ENCODE measurements around the gene RABAC1. TPM values are rescaled to one million over a fixed set of nuclear protein-coding genes. Genes with fewer than 3 reads are reported as not detected.
A peak's percentile ranks its signal among the peaks of the same experiment; 100 is the strongest.

Gene RABAC1
- total and polyA plus RNA-seq, 5 donors from 2014 or later = 94.0 to 261 (median 222) TPM

GRCh38 chr19:41925208-41926003 lies 33.7 kb downstream of the RABAC1 start:
- Mint-ChIP-seq H3K36me3 (no peaks in the 10 kb centered on the region), H3K4me3 (no peak overlapping the region), H3K4me1 (peaks cover 0 to 36% (median 20%) of the 10 kb centered on the region in 4 donors), H3K9me3 (peaks cover 0 to 6% (median 0%) of the 10 kb centered on the region in 7 donors), H3K27ac (no peak overlapping the region), H3K27me3 (peaks cover 19% of the 10 kb centered on the region)
- Histone ChIP-seq H3K27me3 (ENCODE audit: control insufficient read depth, insufficient read depth, low read length) (peaks cover 4% of the 10 kb centered on the region), H3K27ac (ENCODE audit: insufficient read depth, low read length, poor library complexity, severe bottlenecking) (no peak overlapping the region), H3K4me1 (ENCODE audit: control insufficient read depth, insufficient read depth, low read length, poor library complexity, severe bottlenecking) (peaks cover 28% of the 10 kb centered on the region), H3K9me3 (ENCODE audit: control insufficient read depth in 2 of 2, low read length in 2 of 2) (no peaks in the 10 kb centered on the region), H3K36me3 (ENCODE audit: control insufficient read depth, insufficient read depth, low read length) (no peaks in the 10 kb centered on the region), H3K4me3 (ENCODE audit: low read depth, low read length) (no peak overlapping the region)
- no peak for ATAC-seq (ENCODE audit: low read depth in 2 of 2)
- no peak for DNase-seq

- H3K36me3 Mint-ChIP-seq = no peaks in the 10 kb centered on the region
- no peak overlapping the region for H3K27ac ChIP-seq (ENCODE audit: insufficient read depth, low read length, poor library complexity, severe bottlenecking)
- no peaks in the 10 kb centered on the region for H3K27me3 ChIP-seq (ENCODE audit: control insufficient read depth, insufficient read depth, low read length)
- no peak overlapping the region for H3K4me3 Mint-ChIP-seq
- H3K27me3 Mint-ChIP-seq = peaks cover 12% of the 10 kb centered on the region
- no peaks in the 10 kb centered on the region for H3K36me3 ChIP-seq (ENCODE audit: control insufficient read depth, insufficient read depth, low read length)
- no peak for DNase-seq
- H3K27ac Mint-ChIP-seq = no peak overlapping the region
- H3K4me1 ChIP-seq (ENCODE audit: control insufficient read depth, insufficient read depth, low read length, poor library complexity, severe bottlenecking) = peaks cover 22% of the 10 kb centered on the region
- no peaks in the 10 kb centered on the region for H3K9me3 ChIP-seq (ENCODE audit: control insufficient read depth in 2 of 2, low read length in 2 of 2)
- no peak for ATAC-seq (ENCODE audit: low read depth in 2 of 2)
- H3K9me3 Mint-ChIP-seq = peaks cover 0 to 6% (median 0%) of the 10 kb centered on the region in 7 donors
- no peak overlapping the region for H3K4me3 ChIP-seq (ENCODE audit: low read depth, low read length)
- peaks cover 0 to 26% (median 15%) of the 10 kb centered on the region in 4 donors for H3K4me1 Mint-ChIP-seq
Observed at GRCh38 chr19:41924151-41925145, 34.7 kb downstream of the RABAC1 start.

- DNase-seq = no peak
- no peak overlapping the region for H3K27ac ChIP-seq (ENCODE audit: insufficient read depth, low read length, poor library complexity, severe bottlenecking)
- peaks cover 10% of the 10 kb centered on the region for H3K4me1 ChIP-seq (ENCODE audit: control insufficient read depth, insufficient read depth, low read length, poor library complexity, severe bottlenecking)
- peak overlapping the region in 2 of 3 donors; percentile 27 to 82 for H3K27ac Mint-ChIP-seq
- H3K9me3 ChIP-seq (ENCODE audit: control insufficient read depth in 2 of 2, low read length in 2 of 2) = no peaks in the 10 kb centered on the region
- H3K9me3 Mint-ChIP-seq = peaks cover 0 to 5% (median 0%) of the 10 kb centered on the region in 7 donors
- no peak overlapping the region for H3K4me3 ChIP-seq (ENCODE audit: low read depth, low read length)
- peak overlapping the region in 2 of 4 donors; percentile 2 to 39 for H3K4me3 Mint-ChIP-seq
- H3K4me1 Mint-ChIP-seq = peaks cover 0 to 19% (median 7%) of the 10 kb centered on the region in 4 donors
- no peaks in the 10 kb centered on the region for H3K27me3 ChIP-seq (ENCODE audit: control insufficient read depth, insufficient read depth, low read length)
- no peaks in the 10 kb centered on the region for H3K36me3 ChIP-seq (ENCODE audit: control insufficient read depth, insufficient read depth, low read length)
- no peak for ATAC-seq (ENCODE audit: low read depth in 2 of 2)
- no peaks in the 10 kb centered on the region for H3K36me3 Mint-ChIP-seq
- H3K27me3 Mint-ChIP-seq = peaks cover 12% of the 10 kb centered on the region
Observed at GRCh38 chr19:41923045-41923788, 35.9 kb downstream of the RABAC1 start.

GRCh38 chr19:41922585-41922984 lies 36.5 kb downstream of the RABAC1 start:
- peaks cover 0 to 3% (median 0%) of the 10 kb centered on the region in 7 donors for H3K9me3 Mint-ChIP-seq
- no peaks in the 10 kb centered on the region for H3K36me3 ChIP-seq (ENCODE audit: control insufficient read depth, insufficient read depth, low read length)
- peak overlapping the region in 1 of 3 donors; percentile 16 for H3K27ac Mint-ChIP-seq
- H3K27me3 Mint-ChIP-seq = peaks cover 12% of the 10 kb centered on the region
- H3K4me3 ChIP-seq (ENCODE audit: low read depth, low read length) = no peak overlapping the region
- H3K27ac ChIP-seq (ENCODE audit: insufficient read depth, low read length, poor library complexity, severe bottlenecking) = no peak overlapping the region
- no peaks in the 10 kb centered on the region for H3K27me3 ChIP-seq (ENCODE audit: control insufficient read depth, insufficient read depth, low read length)
- no peaks in the 10 kb centered on the region for H3K9me3 ChIP-seq (ENCODE audit: control insufficient read depth in 2 of 2, low read length in 2 of 2)
- peaks cover 3% of the 10 kb centered on the region for H3K4me1 ChIP-seq (ENCODE audit: control insufficient read depth, insufficient read depth, low read length, poor library complexity, severe bottlenecking)
- no peak for DNase-seq
- H3K4me3 Mint-ChIP-seq = no peak overlapping the region
- H3K4me1 Mint-ChIP-seq = peaks cover 0 to 17% (median 7%) of the 10 kb centered on the region in 4 donors
- no peaks in the 10 kb centered on the region for H3K36me3 Mint-ChIP-seq
- no peak for ATAC-seq (ENCODE audit: low read depth in 2 of 2)

GRCh38 chr19:41921577-41922576 lies 37.2 kb downstream of the RABAC1 start:
- peaks cover 2% of the 10 kb centered on the region for H3K27me3 ChIP-seq (ENCODE audit: control insufficient read depth, insufficient read depth, low read length)
- Mint-ChIP-seq H3K36me3 (no peaks in the 10 kb centered on the region), H3K4me1 (peaks cover 0 to 17% (median 7%) of the 10 kb centered on the region in 4 donors), H3K27ac (peak overlapping the region in 2 of 3 donors; percentile 16 to 72), H3K27me3 (peaks cover 12% of the 10 kb centered on the region), H3K9me3 (peaks cover 0 to 3% (median 0%) of the 10 kb centered on the region in 7 donors), H3K4me3 (peak overlapping the region in 3 of 4 donors; percentile 10 to 65 (median 55))
- H3K27ac ChIP-seq (ENCODE audit: insufficient read depth, low read length, poor library complexity, severe bottlenecking) = no peak overlapping the region
- ATAC-seq (ENCODE audit: low read depth in 2 of 2) (no peak), DNase-seq (no peak)
- no peaks in the 10 kb centered on the region for H3K9me3 ChIP-seq (ENCODE audit: control insufficient read depth in 2 of 2, low read length in 2 of 2)
- no peak overlapping the region for H3K4me3 ChIP-seq (ENCODE audit: low read depth, low read length)
- no peaks in the 10 kb centered on the region for H3K4me1 ChIP-seq (ENCODE audit: control insufficient read depth, insufficient read depth, low read length, poor library complexity, severe bottlenecking)
- H3K36me3 ChIP-seq (ENCODE audit: control insufficient read depth, insufficient read depth, low read length) = no peaks in the 10 kb centered on the region

DNA sequence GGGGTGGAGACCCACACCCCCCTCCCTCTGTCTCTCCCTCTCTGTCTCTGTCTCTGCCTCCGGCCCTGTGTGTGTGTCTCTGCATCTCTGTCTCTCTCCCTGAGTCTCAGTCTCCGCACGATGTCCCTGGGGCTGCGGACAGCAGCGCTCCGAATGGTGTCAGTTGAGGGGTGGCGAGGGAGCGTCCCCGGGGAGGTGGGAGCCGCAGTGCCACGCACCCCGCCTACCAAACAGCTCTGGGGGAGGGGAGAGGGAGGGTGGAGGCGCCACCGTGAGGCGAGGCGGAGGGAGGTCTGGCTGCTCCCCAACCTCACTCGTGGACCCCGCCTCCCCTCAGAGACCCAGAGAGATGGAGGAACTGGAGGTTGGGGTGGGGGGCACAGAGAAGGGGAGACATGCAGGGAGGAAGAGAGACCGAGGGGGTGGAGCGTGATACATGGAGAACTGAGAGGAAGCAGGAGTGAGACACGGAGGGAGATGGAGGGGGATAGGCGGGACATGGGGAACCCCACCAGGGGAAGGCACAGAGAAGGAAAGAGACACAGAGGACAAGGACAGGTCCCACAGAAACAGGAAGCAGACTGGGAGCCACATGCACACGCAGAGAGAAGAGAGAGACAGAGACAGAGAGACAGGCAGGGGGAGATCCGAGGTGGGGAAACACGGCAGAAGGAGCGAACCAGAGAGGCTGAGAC lies 38.1 kb downstream of the RABAC1 start:
- DNase-seq (no peak), ATAC-seq (ENCODE audit: low read depth in 2 of 2) (no peak)
- peak overlapping the region in 1 of 3 donors; percentile 32 for H3K27ac Mint-ChIP-seq

More for the DNA sequence above, 38.1 kb downstream of the RABAC1 start:
- H3K4me3 ChIP-seq (ENCODE audit: low read depth, low read length) = no peak overlapping the region
- Mint-ChIP-seq H3K36me3 (no peaks in the 10 kb centered on the region), H3K27me3 (peaks cover 12% of the 10 kb centered on the region), H3K9me3 (peaks cover 0 to 3% (median 0%) of the 10 kb centered on the region in 7 donors), H3K4me3 (peak overlapping the region in 1 of 4 donors; percentile 10), H3K4me1 (peaks cover 0 to 17% (median 7%) of the 10 kb centered on the region in 4 donors)
- no peaks in the 10 kb centered on the region for H3K9me3 ChIP-seq (ENCODE audit: control insufficient read depth in 2 of 2, low read length in 2 of 2)
- H3K36me3 ChIP-seq (ENCODE audit: control insufficient read depth, insufficient read depth, low read length) = no peaks in the 10 kb centered on the region
- H3K4me1 ChIP-seq (ENCODE audit: control insufficient read depth, insufficient read depth, low read length, poor library complexity, severe bottlenecking) = peaks cover 3% of the 10 kb centered on the region
- H3K27ac ChIP-seq (ENCODE audit: insufficient read depth, low read length, poor library complexity, severe bottlenecking) = no peak overlapping the region
- peaks cover 11% of the 10 kb centered on the region for H3K27me3 ChIP-seq (ENCODE audit: control insufficient read depth, insufficient read depth, low read length)

Measured in CD4-positive, CD25-positive, alpha-beta regulatory T cell (primary cell).